GM13976 (cell line): ENCODE measurements around the gene ATP11A.

Experiments
- DNase-seq: peaks from one replicate; pipeline ENCODE4 v3.0.0; 2012; ENCODE audit warnings: low spot score
- in situ Hi-C: fragments of 300-500 bp; cut with MboI; formaldehyde crosslinking; loops from one replicate; pipeline ENCODE4 v1.12.0; 2022; ENCODE audit warnings: low sequenced_read_pairs, mixed read lengths, inconsistent platforms; ENCODE audit not compliant: unreplicated experiment
- TF ChIP-seq, protein P1 (sequence below): IDR thresholded peaks from 2 replicates; pipeline ENCODE4 v1.5.1; 2012; ENCODE audit warnings: borderline replicate concordance, mild to moderate bottlenecking; ENCODE audit not compliant: insufficient read depth; ENCODE audit errors: extremely low read depth, missing control alignments, control extremely low read depth

Gene ATP11A

GRCh38 chr13:112764028-112764427, 74.2 kb downstream of the ATP11A start:
- in situ Hi-C loops = no loop called here
- no peak for DNase-seq
- TF ChIP-seq, protein P1, sequence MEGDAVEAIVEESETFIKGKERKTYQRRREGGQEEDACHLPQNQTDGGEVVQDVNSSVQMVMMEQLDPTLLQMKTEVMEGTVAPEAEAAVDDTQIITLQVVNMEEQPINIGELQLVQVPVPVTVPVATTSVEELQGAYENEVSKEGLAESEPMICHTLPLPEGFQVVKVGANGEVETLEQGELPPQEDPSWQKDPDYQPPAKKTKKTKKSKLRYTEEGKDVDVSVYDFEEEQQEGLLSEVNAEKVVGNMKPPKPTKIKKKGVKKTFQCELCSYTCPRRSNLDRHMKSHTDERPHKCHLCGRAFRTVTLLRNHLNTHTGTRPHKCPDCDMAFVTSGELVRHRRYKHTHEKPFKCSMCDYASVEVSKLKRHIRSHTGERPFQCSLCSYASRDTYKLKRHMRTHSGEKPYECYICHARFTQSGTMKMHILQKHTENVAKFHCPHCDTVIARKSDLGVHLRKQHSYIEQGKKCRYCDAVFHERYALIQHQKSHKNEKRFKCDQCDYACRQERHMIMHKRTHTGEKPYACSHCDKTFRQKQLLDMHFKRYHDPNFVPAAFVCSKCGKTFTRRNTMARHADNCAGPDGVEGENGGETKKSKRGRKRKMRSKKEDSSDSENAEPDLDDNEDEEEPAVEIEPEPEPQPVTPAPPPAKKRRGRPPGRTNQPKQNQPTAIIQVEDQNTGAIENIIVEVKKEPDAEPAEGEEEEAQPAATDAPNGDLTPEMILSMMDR = no peak

DNA sequence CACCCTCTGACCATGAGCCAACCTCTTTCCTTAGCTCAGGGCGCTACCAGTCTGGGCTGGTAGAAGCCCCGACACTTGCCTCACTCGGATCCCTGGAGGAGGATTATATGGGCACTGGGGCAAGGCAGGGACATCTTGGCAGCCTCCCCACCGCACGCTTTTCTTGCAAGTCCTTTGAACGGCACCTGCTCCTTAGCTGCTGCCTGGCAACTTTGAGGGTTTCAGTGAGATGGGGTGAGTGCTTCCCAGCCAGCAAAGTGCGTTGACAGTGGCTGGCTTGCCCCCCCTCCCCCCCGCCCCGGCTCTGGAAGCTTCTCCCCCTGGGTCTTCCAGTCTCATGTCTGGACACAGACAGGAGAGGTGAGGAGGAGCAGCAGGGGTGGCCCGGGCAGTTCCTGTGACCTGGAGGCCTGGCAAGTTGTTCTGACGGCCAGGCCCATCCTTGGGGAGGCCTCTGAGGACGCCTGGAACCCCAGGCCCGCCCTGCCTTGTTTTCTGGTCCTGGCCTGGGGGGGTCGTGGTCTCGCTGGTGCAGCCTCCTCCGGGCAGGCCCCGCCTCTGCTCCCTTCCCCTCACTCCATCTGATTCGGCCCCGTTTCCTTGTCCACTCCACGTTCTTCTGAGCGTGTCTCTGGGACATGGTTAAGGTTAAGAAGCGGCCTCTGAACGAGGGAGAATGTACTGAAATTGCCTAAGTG, 75.2 kb downstream of the ATP11A start:
- no peak for DNase-seq
- TF ChIP-seq, protein P1 = no peak
- in situ Hi-C loops = no loop called here

DNA sequence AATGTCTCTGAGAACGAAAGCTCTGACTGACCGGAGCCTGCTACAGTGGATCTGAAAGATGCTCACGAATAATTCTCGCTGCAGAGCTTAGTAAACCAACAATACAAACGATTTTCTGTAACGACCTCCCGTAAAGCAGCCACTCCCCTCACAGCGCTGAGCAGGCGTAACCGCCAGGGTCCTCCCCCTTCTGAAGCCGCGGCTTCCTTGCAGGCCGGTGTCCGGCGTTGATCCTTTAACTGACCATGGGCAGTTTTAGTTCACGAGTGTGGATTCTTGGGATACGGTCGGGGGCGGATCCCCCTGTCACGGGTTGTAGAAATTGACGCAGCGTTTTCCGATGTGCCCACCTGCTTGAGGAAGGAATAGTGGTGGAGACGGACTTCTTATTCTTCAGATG, 75.9 kb downstream of the ATP11A start:
- in situ Hi-C loops = no loop called here
- no peak for DNase-seq
- TF ChIP-seq, protein P1 = no peak

DNA sequence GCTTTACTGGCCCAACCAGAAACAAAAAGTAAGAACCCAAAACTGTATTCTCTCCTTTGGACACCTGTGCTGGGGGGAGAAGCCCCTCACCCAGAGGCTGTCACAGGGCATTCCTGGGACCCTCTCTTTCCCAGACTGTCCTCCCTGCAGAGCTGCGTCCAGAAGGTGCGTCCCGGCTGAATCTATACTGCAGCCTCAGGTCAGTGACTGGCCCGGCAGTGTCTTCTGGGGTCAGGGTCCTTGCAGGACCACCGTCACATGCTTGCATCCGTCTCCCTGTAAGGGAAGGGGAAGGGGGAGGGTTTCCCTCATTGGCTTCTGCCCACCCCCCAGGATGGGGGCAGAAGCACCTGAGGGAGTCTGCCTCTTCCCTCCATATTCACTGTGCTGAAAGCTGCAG, 76.5 kb downstream of the ATP11A start:
- TF ChIP-seq, protein P1 = no peak
- in situ Hi-C loops = no loop called here

DNA sequence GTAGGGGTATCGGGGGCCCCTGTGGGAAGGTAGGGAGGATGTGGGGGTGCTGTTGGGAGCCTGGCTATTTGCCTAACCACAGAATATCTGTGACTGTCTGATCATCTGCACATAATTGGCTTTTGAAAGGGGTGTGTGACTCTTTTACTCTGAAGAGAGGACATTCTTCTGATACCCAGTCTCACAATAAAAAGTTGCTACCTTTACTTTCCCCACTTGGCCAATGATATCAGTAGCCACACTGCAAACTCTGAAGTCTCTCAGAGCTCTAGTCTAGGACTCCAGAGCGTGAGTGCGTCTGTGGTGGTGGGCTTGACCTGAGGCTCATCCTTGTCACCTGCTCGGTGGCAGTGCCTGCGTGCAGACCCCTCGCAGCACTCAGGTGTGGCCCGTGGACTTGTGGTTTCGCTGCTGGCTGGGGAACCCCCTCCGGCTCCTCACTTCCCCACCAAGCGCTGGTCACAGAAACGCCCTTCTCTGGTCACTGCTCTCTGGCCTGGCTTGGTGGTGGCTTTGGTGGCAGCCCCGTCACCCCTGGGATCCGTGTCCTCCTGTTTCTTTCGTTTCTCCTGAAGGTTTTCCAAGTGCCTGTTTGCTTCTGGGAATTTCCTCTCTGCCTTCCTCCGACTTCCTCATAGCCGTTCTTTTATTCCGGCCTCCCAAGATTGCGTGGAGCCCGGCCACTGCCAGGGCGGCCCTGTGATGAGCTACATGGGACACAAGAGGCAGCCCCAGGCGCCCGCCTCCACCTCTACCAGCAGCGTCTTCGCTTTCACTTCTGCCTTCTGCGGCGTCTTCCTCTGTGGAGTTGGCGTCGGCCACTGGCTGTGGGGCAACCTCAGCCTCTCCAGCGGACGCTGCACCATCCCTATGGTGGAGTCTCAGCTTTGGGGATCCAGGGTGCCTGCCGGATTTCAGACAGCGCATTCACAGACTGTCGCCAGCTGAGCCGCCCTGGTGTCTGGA, 78.0 kb downstream of the ATP11A start:
- DNase-seq = peak; percentile 85
- in situ Hi-C loops = no loop called here
- TF ChIP-seq, protein P1 = no peak

More for the DNA sequence above, 76.5 kb downstream of the ATP11A start:
- no peak for DNase-seq

- no peak for DNase-seq
- in situ Hi-C loops = no loop called here
- TF ChIP-seq, protein P1 = no peak
Observed at GRCh38 chr13:112768795-112769481, 79.1 kb downstream of the ATP11A start.
